ENCODE measurements around the gene ACAT2. TPM values are rescaled to one million over a fixed set of nuclear protein-coding genes. Genes with fewer than 3 reads are reported as not detected.
"Not testable (repeated sequence)": the region's sequence is repeated elsewhere in the genome, so short reads cannot be mapped to it uniquely, and the experiment has no call there.

ACAT2 gene
- total RNA-seq, 1 experiment from 2014 or later = 108 TPM

DNA sequence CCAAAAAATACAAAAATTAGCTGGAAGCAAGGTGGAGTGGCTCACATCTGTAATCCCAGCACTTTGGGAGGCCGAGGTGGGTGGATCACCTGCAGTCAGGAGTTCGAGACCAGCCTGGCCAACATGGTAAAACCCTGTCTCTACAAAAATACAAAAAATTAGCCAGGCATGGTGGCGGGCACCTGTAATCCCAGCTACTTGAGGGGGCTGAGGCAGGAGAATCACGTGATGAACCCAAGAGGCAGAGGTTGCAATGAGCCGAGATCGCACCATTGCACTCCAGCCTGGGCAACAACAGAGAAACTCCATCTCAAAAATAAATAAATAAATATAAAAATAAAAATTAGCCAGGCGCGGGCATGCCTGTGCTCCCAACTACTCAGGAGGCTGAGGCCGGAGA, 62.8 kb downstream of the ACAT2 start:
- H3K27me3 ChIP-seq (ENCODE audit: control insufficient read depth, insufficient read depth, low read length); DNase-seq; H3K36me3 ChIP-seq (replicated peaks; ENCODE audit: control insufficient read depth, insufficient read depth, low read length); H3K4me3 ChIP-seq (ENCODE audit: insufficient read depth, low read depth, low read length): not testable (repeated sequence)

DNA sequence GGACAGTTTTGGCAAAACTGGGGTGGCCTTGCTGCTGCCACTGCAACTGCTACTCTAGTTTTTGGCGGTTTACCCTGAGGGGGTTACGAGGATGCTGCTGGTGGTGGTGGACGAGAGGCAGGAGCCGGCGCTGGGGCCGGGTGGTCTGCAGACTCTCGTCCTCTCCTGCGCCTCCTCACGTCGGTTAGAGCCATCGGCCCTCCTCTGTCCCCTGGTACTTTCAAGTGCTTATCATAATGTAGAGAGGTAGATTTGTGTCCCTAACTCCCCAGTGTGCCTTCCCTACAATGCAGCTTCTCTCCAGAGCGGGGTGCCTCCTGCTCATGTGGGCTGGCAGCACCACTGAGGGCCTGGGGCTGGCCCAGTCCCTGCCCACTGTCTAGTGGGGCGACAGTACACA, 64.2 kb downstream of the ACAT2 start:
- DNase-seq = no peak
- no peaks in the 10 kb centered on the region for H3K27me3 ChIP-seq (ENCODE audit: control insufficient read depth, insufficient read depth, low read length)
- no peaks in the 10 kb centered on the region for H3K36me3 ChIP-seq (replicated peaks; ENCODE audit: control insufficient read depth, insufficient read depth, low read length)
- no peak overlapping the region for H3K4me3 ChIP-seq (ENCODE audit: insufficient read depth, low read depth, low read length)

GRCh38 chr6:159826968-159827647, 65.3 kb downstream of the ACAT2 start:
- H3K4me3 ChIP-seq (ENCODE audit: insufficient read depth, low read depth, low read length) = no peak overlapping the region
- DNase-seq = no peak

DNA sequence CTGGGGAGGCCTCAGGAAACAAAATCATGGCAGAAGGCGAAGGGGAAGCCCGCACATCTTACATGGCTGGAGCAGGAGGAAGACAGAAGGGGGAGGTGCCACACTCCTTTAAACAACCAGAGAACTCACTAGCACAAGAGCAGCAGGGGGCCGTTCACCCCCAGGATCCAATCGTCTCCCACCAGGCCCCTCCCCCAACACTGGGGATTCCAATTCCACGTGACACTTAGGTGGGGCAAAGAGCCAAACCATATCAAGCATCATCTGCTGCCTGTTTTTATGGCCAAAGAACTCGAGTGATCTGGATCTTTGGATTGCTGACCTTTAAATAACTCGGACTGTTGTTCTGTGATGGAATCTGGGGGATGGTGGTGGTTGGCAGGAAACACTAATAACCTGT, 66.2 kb downstream of the ACAT2 start:
- Histone ChIP-seq H3K27me3 (ENCODE audit: control insufficient read depth, insufficient read depth, low read length) (no peaks in the 10 kb centered on the region), H3K36me3 (replicated peaks; ENCODE audit: control insufficient read depth, insufficient read depth, low read length) (no peaks in the 10 kb centered on the region), H3K4me3 (ENCODE audit: insufficient read depth, low read depth, low read length) (no peak overlapping the region)
- DNase-seq = no peak

More at GRCh38 chr6:159826968-159827647, 65.3 kb downstream of the ACAT2 start:
- H3K36me3 ChIP-seq (replicated peaks; ENCODE audit: control insufficient read depth, insufficient read depth, low read length) = no peaks in the 10 kb centered on the region
- H3K27me3 ChIP-seq (ENCODE audit: control insufficient read depth, insufficient read depth, low read length) = no peaks in the 10 kb centered on the region

Other genes starting within 250 kb of the ACAT2 start
- gene SOD2, start 68.8 kb upstream of the ACAT2 start, total RNA-seq (2014; rRNA removed; shearing (Covaris generic)) = 90.8 and 114 TPM in 2 replicates
- 58.1 and 63.1 TPM in 2 replicates for gene WTAP, start 34.5 kb upstream of the ACAT2 start, total RNA-seq (2014; rRNA removed; shearing (Covaris generic))
- gene TCP1, start 27.6 kb downstream of the ACAT2 start, total RNA-seq (2014; rRNA removed; shearing (Covaris generic)) = 375 and 406 TPM in 2 replicates
- 90.2 and 99.0 TPM in 2 replicates for gene MRPL18, start 28.4 kb downstream of the ACAT2 start, total RNA-seq (2014; rRNA removed; shearing (Covaris generic))
- not detected in 2 replicates for gene PNLDC1, start 38.2 kb downstream of the ACAT2 start, total RNA-seq (2014; rRNA removed; shearing (Covaris generic))
- under 0.01 TPM in 1 of 2 replicates, not detected in the other for gene MAS1, start 128.9 kb downstream of the ACAT2 start, total RNA-seq (2014; rRNA removed; shearing (Covaris generic))
- gene IGF2R, start 207.0 kb downstream of the ACAT2 start, total RNA-seq (2014; rRNA removed; shearing (Covaris generic)) = 27.9 and 29.4 TPM in 2 replicates

Data from H7 (cell line).